Measurements from ENCODE around the gene WDR31. TPM values are rescaled to one million over a fixed set of nuclear protein-coding genes. Genes with fewer than 3 reads are reported as not detected.

Gene WDR31
- 3.9 and 5.0 TPM in 2 replicates for total RNA-seq

GRCh38 chr9:113340011-113340699 is at the start of gene WDR31:
TSS of gene WDR31 (minus strand) at chr9:113340275. CDS start at chr9:113332022, 8,253 bp downstream.

DNA sequence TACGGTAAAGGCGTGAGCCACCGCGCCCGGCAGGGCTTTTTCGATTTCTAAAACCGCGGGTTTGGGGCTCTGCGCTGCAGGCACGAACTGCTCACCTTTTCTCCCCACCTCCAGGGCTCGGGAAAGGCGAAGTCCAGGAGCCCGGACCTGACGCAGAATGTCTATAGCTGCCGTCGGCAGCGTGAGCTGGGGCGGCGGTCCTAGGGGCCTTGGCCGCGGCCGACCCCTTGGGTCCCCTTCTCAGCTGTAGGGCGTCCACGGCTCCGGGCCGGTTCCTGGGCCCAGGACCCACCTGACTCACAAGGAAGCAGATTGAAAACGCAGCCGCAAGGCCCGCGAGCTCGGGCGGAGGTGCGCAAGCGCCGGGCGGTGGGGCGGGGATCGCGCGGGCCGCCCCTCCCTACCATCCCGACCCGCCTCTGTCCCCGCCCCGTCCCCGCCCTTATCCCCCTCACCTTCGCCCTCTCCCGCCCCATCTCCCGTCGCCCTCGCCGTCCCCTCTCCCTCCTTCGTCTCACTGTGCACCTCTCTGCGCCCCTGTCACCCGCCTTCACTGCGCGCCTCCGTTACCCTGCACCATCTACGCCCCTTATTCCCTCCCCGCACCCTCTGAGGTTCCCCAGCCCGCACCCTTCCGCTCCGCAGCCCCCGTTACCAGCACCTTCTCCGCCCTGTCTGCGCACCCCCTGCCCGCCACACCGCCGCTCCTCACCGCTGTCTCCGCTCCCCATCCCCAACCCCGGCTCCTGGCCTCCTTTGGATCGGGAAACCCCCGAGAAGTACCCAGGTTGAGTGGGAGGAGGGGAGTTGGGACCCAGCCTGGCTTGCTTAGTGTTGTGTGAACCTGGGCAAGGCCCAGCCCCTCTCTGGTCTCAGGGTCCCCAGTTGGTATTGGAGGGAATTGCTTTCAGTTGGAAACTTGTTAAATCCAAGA is 36.8 kb upstream of the WDR31 start, which contains the start of gene HDHD3:
HDHD3 (minus strand) TSS at position 353 of the 934 bp plus-strand sequence. CDS start 2,632 bp downstream, outside the sequence.

GRCh38 chr9:113349445-113350094 is 9.5 kb upstream of the WDR31 start, which contains the start of gene BSPRY:
TSS of gene BSPRY (plus strand) at chr9:113349541. CDS start at chr9:113349580, 39 bp downstream.

GRCh38 chr9:113302792-113303418 is 37.2 kb downstream of the WDR31 start, which contains the start of gene RNF183:
TSS of gene RNF183 (minus strand) at chr9:113303376. CDS start at chr9:113298184, 5,192 bp downstream.

GRCh38 chr9:113275157-113276131 is 64.6 kb downstream of the WDR31 start, which contains the start of the genes CDC26 and PRPF4:
TSS of gene CDC26 (minus strand) at chr9:113275572. CDS start at chr9:113272507, 3,065 bp downstream.
TSS of gene PRPF4 (plus strand) at chr9:113275658. CDS start at chr9:113275744, 86 bp downstream.

Other genes with a start within 250 kb of the WDR31 start
- 8.6 and 8.9 TPM in 2 replicates for gene SLC31A2, start 189.3 kb downstream of the WDR31 start, total RNA-seq
- gene FKBP15, start 119.0 kb downstream of the WDR31 start, total RNA-seq, result 21.7 and 24.9 TPM in 2 replicates
- gene SLC31A1, start 118.7 kb downstream of the WDR31 start, total RNA-seq, result 34.3 and 41.9 TPM in 2 replicates
- 16.0 and 27.3 TPM in 2 replicates for gene CDC26, start 64.7 kb downstream of the WDR31 start, total RNA-seq
- 28.2 and 32.5 TPM in 2 replicates for gene PRPF4, start 64.6 kb downstream of the WDR31 start, total RNA-seq
- not detected in 2 replicates for gene RNF183, start 36.9 kb downstream of the WDR31 start, total RNA-seq
- 0.07 TPM in 1 of 2 replicates, not detected in the other for gene BSPRY, start 9.3 kb upstream of the WDR31 start, total RNA-seq
- 9.3 and 9.6 TPM in 2 replicates for gene HDHD3, start 36.7 kb upstream of the WDR31 start, total RNA-seq
- 46.7 and 48.6 TPM in 2 replicates for gene ALAD, start 61.0 kb upstream of the WDR31 start, total RNA-seq
- gene POLE3, start 70.4 kb upstream of the WDR31 start, total RNA-seq, result 24.7 and 24.8 TPM in 2 replicates
- 0.13 and 0.69 TPM in 2 replicates for gene C9orf43, start 70.5 kb upstream of the WDR31 start, total RNA-seq
- 98.1 and 101 TPM in 2 replicates for gene RGS3, start 123.5 kb upstream of the WDR31 start, total RNA-seq